Measurements from ENCODE around the gene TANC1.

The TANC1 gene

DNA sequence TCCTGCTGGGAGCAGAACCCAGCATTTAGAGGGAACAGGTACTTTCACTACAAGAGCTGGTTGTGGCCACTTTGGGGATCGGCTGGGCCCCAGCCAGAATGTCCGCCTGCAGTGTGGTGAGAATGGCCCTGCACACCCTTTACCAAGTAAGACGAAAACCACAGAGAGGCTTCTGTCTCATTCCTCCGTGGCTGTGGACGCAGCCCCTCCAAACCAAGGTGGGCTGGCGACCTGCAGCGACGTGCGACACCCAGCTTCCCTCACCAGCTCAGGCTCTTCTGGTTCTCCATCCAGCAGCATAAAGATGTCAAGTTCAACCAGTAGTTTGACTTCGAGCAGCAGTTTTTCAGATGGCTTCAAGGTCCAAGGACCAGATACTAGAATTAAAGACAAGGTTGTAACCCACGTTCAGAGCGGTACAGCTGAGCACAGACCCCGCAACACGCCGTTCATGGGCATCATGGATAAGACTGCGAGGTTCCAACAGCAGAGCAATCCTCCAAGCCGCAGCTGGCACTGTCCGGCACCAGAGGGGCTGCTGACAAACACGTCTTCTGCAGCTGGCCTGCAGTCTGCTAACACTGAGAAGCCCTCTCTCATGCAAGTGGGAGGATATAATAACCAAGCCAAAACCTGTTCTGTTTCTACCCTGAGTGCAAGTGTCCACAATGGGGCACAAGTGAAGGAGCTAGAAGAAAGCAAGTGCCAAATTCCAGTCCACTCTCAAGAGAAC, 261.9 kb downstream of the TANC1 start:
- no peak for DNase-seq

DNA sequence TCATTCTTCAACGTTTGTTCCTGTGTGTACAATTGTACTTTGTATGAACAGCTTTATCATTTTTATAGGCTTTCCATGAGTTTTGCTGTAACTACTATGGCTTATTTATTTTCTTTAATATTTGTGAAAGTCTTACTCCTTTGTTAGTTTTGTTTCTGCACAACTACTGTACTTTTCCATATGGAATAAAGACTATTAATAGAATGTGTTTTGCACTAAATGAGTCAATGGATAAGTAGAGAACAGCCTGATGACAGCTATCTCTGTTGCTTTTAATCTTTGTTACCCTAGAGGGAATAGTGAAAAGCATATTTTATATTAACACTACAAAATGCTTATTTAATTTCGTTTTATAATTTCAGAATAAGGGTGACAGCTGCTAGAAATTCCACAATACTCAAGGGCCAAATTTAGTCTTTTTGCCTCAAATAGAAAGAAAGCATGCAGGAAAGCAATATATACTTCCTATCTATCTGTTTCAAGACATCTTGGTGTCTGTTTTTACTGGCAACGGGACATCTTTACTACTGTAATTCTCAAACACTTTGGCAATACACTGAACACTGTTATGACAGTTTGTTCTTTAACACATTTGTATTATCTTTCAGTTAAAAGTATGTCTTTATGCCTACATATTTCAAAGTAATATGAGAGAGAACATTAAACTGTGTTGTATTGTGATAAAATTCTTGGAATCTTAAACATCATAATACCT, 264.2 kb downstream of the TANC1 start:
- no peak for DNase-seq

DNA sequence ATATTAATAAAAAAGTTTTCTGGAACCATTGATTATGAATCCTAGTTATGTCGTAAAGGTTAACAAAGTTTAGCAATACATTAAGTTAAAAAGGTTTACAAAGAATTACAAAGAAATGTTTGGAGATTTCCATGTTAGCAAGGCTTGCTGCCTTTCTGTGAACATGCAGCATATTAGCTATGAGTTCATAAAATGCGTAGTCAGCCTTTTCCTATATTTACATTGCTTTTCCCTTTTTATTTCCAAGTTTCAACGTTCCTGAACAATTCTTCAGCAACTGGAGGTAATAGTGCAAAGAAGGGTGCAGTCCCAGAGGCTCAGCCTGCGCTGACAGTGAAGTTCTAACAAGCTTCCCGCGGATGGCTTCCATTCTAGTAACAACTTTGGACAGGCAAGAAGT, 266.4 kb downstream of the TANC1 start:
- DNase-seq: no peak

DNA sequence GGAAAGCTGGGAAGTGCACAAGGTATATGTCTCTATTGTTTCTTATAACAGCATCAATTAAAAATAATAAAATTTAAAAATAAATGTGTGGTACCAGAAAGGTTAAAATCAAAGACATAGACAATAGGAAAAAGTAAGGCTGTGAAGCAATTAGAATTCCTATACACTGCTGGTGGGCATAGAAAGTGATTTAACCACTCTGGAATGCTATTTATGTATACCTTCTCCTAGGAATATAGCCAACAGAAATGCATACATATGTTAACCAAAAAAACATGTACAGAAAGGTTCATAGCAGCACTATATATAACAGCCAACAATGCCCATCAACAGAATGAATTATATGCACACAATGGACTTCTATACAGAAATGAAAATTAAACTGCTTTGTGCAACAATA, 275.1 kb downstream of the TANC1 start:
- DNase-seq: no peak

DNA sequence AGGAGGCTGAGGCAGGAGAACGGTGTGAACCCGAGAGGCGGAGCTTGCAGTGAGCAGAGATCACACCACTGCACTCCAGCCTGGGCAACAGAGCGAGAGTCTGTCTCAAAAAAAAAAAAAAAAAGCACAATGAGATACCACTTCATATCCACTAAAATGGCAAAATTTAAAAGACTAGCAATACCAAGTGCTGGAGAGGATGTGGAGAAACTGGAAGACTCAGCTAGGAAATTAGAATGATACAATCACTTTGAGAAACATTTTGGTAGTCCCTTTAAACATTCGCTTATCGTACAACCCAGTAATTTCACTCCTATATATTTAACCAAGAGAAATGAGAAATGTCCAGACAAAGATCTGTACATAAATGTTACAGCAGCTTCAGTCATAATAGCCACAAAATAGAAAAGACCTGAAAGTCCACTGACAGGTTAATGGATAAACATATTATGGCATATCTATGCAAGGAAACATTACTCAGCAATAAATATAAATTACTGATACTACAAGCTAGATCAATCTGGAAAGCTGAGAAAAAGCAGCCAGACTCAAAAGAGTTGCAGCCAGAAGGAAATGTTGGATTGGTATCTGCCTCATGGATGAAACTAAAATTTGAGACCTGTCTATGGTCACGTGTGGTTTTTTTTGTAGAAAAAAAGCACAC, 278.0 kb downstream of the TANC1 start:
- no peak for DNase-seq

DNA sequence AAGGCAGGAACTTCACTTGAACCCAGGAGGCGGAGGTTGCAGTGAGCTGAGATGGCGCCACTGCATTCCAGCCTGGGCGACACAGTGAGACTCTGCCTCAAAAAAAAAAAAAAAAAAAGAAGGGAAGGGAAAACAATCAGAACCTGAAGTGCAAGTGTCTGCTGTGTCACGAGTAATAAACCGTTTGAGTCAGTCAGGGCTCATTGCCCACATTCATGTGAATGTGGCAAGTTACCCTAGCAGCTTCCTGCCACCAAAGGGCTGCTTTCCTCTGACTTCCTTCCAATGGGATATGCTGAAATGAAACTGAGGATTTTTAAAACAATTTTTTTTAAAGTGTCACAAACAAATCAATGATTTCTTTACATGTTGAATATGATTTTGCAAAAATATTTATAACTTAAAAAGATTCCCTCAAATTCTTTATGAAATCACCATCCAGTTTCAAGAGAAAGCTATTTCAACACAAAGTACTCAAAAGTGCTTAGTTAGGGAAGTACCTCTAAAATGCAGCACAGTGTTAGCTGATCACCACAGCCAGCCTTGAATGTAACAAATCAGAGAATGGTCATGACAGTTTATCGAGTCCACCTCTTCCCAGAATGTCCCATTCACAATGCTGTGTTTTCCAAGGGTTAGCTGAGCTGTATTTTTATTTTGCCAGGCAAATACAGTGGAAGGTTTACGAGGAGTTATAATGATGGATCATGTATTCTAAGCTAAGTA, 281.7 kb downstream of the TANC1 start:
- DNase-seq: no peak

DNA sequence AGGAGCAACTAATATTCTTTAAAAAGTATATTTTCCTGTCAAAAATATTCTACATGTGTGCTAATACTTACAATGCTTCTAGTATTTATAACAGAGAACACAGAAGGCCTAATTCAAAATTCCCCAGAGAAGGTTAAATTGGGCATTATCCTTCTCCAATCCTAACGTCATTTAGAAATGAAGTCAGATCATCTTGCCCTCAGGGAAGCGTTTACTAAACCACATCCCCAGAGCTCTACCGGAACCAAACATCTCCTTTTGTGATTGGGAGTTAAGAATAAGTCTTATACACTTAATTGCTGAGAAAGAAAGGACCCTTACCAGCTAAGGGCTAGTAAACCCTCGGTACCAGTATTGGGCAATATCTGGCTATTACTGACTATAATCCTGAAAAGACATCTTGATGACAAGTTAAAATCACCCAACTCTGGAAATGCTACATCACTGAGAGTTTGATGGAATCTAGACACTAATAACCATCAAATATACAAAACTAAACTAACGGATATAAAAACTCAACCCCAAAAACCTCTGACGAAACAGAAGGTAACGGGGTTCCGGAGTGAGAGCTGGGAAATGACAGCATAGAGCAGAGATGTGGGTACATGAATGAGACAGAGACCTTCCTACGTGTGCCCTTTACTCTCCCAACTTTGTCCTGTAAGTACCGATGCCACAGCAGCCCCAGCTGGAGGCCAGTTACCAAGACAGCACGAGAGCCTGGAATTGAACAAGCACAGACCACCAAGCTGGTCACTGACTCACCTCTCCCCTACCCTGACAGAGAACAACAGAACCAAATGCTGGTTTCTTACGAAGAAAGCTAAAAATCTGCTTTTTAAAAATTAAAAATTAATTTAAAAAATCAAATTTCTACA, 283.1 kb downstream of the TANC1 start:
- DNase-seq: no peak

DNA sequence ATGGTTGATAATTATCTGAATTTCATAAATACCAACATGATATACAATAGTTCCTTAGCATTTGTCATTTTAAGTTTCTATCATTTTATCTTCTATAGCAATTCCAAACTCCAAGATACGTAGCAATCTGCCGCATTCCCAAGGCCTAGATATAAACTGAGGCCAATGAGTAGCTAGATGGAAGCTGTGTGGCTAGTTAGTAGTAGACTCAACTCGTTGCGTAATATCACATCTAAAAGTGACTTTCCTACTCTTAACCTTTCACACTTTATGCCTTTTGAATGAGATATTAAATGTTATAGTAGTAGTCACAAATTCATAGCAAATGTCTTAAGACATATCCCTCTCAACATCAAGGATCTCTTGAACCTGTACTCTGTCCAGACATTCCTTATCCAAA, 284.5 kb downstream of the TANC1 start:
- DNase-seq: no peak

DNA sequence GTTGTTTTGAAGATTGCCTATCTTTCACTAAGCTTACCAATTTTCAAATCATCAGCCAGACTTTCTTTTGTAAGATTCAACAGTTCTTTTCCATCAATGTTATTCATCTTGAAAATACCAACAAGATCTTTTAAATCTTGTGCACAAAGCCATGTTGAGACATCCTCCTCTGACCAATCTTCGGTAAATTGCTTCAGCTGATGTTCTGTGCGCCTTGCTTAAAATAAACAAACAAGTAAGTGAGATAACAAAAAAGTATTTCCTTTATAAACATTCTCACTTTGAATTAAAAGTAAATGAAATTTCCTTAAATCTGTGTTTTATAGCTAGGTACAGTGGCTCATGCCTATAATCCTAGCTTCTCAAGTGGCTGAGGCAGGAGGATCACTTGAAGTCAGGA, 287.7 kb downstream of the TANC1 start:
- DNase-seq: no peak

DNA sequence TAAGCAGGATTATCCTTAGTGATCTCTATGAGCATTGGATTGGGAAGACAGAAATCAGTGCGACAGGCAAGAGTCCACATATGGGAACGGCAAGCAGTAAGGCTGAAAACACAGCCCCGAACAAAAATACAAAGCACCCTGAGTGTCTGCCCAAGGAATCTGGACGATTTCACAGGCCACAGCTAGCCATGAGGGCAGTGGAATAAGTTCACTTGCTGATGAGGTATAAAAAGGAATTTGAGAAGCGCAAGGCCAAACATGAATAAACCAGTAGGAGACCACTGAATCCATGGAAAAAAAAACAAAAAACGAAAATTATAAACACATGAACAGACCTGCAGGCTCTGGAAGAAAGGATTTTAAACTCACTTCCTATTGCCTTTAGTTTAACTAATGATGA, 293.8 kb downstream of the TANC1 start:
- DNase-seq: no peak

DNA sequence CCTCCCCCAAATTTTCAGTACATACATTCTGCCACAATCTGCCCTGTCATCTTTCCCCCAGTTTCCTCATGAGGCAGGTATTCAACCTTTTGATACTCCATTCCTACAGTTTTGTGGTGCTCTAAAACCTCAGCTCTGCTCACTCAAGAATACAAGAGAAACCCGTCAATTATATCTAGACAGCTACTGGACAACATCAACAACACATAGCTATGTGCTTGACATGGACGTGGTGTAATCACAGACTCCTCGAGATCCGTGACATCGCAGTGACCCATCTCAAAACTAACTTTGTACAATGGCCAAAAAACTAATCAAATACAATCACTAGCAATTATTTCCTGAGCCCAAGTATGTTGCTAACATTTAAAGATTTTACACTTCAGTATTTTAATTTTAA, 294.5 kb downstream of the TANC1 start:
- DNase-seq: no peak

DNA sequence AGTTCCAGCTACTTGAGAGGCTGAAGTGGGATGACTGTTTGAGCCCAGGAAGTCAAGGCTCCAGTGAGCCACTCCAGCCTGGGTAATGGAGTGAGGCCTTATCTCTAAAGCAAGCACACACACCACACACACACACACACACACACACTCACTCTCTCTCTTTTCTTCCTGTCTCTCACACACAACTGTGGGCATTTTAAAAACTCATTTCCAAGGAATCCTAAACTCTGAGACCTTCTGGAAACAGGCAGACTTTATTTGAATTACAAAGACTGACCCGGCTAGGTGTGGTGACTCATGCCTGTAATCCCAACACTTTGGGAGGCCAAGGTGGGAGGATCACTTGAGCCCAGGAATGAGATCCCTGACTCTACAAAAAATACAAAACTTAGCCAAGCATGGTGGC, 296.7 kb downstream of the TANC1 start:
- no peak for DNase-seq

DNA sequence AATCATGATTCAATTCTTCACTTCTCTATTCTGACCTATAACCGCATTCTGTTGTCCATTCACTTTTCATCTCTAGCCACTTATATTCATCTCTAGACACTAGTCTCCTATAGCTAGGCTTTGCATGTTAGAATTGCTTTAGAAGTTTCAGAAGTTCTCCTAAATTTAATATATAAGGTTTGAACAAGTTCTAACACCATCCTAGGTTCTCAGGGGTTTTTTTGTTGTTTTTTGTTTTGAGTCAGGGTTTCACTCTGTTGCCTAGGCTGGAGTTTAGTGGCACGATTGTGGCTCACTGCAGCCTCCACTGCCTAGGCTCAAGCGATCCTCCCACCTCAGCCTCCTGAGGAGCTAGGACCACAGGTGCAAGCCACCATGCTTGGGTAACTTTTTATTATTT, 298.1 kb downstream of the TANC1 start:
- DNase-seq: no peak

DNA sequence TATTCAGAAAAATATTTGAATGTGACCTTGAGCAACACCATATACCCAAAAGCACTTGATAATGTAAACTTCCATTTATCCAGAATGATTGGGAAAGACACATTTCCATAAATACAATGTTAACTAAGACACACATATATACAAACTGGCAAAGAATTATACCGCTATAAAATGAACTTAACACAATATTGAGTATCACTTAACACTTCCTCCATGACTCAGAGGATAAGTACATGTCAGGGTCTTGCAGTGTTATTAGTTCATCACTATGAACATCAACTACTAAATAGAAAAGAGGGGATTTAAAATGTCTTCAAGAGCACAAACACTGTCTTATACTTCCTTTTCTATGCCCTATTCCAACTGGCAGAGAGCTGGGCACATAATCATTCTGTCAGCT, 299.5 kb downstream of the TANC1 start:
- DNase-seq: no peak

DNA sequence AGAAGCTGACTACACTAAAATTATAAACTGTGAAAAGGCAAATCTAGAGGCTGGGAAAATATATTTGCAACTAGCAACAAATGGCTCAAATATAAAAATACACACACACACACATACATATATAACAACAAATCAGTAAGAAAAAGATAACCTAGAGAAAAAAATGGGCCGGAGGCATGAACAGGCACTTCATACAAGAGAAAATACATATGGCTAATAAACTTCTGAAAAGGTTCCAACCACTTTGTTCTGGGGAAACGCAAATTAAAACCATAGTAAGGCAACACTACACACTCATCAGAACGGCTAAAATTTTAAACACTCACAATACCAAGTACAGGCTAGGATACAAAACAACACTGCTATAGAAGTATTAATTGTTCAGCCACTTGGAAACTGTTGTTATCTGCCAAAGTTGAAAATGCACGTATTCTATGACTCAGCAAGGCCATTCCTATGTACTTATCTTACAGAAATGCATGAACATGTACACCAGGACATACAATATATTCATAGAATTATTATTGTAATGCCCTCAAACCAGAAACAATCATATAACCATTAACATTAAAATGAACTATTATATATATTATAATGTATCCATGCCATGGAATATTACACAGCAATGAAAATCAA, 302.4 kb downstream of the TANC1 start:
- no peak for DNase-seq

DNA sequence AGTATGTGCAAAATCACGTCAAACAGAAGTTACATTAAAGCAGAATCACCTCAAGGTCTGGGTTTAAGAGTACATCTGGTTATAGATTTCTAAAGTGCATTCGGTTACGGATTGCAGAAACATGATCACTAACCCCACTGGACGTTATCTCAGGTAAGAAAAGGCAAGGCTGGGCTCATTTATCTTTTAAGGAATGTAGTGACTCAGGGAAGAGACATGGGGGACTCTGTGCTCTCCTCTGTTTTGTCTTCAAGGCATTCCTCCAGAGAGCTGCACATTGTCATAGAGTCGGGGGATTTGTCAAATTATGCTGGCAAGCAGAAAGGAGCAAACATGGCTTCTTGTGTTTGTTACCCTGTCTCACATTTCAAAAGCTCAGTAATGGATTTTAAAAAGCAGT, 303.7 kb downstream of the TANC1 start:
- no peak for DNase-seq

DNA sequence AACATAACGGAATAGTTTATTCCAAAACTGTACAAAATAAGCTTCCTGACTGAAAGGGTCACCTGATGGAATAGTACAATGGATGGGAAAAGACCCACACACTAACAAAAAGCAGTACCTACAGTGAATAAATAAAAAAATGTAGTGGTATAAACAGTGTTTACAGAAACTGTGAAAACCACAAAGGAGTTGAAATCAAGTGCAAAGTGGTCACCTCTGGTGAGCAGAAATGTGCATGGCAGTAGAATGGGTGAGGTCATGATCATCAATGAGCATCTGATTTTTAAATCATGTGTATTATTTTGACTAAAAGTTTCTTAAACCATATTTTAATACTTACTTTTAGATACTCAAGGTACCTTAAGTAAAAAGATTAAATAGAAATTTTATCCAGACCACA, 306.7 kb downstream of the TANC1 start:
- no peak for DNase-seq

DNA sequence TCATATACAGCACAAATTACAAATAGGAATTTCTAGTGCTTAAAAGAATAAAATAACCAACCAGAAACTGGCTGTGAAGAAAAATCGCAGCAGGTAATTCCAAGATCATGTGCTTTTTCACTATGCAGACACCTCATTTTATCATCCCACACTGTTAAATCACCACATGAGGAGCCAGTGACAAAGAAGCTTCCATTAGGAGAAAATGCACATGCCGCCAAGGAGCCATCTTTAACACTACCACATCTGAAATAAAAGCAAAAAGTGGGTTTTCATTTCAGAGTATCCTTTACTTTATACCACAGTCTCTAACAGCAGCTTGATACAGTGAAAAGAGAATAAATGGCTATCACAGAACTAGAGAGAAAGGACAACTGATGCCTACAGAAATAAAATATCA, 311.3 kb downstream of the TANC1 start:
- DNase-seq: no peak

DNA sequence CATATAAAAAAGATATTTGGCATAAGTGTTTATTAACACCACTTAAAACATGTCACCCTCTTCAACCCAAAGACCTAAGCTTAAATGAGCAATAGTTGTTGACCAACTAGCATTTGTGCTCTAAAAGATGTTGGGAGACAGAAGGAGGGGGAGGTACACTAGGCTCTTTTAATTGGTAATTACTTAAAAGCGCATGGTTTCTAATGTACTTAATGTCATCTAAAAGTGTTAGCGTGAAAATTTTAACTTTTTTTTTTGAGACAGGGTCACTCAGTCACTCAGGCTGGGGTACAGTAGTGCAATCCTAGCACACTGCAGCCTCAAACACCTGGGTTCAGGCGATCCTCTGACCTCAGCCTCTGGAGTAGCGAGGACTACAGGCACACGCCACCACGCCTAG, 312.6 kb downstream of the TANC1 start:
- no peak for DNase-seq

Measured in central memory CD4-positive, alpha-beta T cell (primary cell).